Ishikawa (cell line): ENCODE results near the gene KRT13.

ENCODE experiments used
- CEBPB ChIP-seq: IDR thresholded peaks from 2 replicates; pipeline ENCODE4 v1.6.1; 2012
- CREB1 ChIP-seq: IDR thresholded peaks from 2 replicates; pipeline ENCODE4 v1.6.1; 2012; ENCODE audit warnings: low read depth
- EGR1 ChIP-seq: IDR thresholded peaks from 2 replicates; pipeline ENCODE4 v1.6.1; 2012
- EP300 ChIP-seq: IDR thresholded peaks from 2 replicates; pipeline ENCODE4 v1.6.1; 2012; ENCODE audit warnings: borderline replicate concordance
- FOXM1 ChIP-seq: IDR thresholded peaks from 2 replicates; pipeline ENCODE4 v1.6.1; 2012; ENCODE audit warnings: low read depth, borderline replicate concordance
- NFIC ChIP-seq: IDR thresholded peaks from 2 replicates; pipeline ENCODE4 v1.6.1; 2012
- RAD21 ChIP-seq: IDR thresholded peaks from 2 replicates; pipeline ENCODE4 v1.6.1; 2012; ENCODE audit warnings: low read depth
- TAF1 ChIP-seq: IDR thresholded peaks from 2 replicates; pipeline ENCODE4 v1.6.1; 2012; ENCODE audit warnings: low read depth, mild to moderate bottlenecking
- TCF12 ChIP-seq: IDR thresholded peaks from 2 replicates; pipeline ENCODE4 v1.6.1; 2012; ENCODE audit warnings: low read depth
- TEAD4 ChIP-seq: IDR thresholded peaks from 2 replicates; pipeline ENCODE4 v1.6.1; 2012
- YY1 ChIP-seq: IDR thresholded peaks from 2 replicates; pipeline ENCODE4 v1.6.1; 2012; ENCODE audit warnings: low read depth
- ZBTB7A ChIP-seq: IDR thresholded peaks from 2 replicates; pipeline ENCODE4 v1.6.1; 2012; ENCODE audit warnings: low read depth
- TF ChIP-seq, protein P1 (sequence below): IDR thresholded peaks from 2 replicates; pipeline ENCODE4 v1.6.1; 2012; ENCODE audit warnings: low read depth, mild to moderate bottlenecking
- TF ChIP-seq, protein P2 (sequence below): IDR thresholded peaks from 2 replicates; pipeline ENCODE4 v1.6.1; 2012
- TF ChIP-seq, protein P3 (sequence below): IDR thresholded peaks from 2 replicates; pipeline ENCODE4 v1.6.1; 2012

The KRT13 gene

DNA sequence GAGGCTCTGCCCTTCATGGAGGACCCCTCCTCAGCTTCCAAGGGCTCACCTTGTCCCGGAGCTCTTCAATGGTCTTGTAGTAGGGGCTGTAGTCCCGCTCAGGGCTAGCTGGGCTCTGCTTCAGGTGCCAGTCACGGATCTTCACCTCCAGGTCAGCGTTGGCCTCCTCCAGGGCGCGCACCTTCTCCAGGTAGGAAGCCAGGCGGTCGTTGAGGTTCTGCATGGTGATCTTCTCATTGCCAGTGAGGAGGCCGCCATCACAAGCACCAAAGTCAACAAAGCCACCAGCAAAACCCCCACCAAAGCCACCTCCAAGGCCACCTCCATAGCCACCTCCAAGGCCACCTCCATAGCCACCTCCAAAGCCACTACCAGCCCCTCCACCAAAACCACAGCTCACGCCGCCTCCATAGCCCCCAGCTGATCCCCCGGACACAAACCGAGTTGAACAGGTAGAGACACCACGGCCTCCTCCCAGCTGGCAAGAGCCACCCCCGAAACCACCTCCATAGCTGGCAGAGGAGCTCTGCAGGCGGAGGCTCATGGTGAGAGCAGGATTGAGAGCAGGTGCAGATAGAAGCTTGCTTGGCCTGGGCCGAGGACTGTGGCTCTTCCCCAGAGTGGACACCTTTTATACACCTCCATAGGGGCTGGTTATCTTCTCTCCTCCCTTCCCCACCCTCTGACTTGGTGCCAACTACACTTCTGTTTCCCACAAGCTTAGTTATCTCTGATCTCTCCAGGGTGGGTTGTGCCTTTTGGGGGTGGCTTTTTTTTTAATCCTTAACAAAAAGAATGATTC lies at the start of gene KRT13:
KRT13 (minus strand) TSS at position 606 of the 802 bp plus-strand sequence; CDS start at position 544, 62 bp downstream.
- TF ChIP-seq RAD21 (no peak), YY1 (no peak), ZBTB7A (no peak), NFIC (no peak), FOXM1 (no peak), EGR1 (no peak)
- TF ChIP-seq, protein P1, sequence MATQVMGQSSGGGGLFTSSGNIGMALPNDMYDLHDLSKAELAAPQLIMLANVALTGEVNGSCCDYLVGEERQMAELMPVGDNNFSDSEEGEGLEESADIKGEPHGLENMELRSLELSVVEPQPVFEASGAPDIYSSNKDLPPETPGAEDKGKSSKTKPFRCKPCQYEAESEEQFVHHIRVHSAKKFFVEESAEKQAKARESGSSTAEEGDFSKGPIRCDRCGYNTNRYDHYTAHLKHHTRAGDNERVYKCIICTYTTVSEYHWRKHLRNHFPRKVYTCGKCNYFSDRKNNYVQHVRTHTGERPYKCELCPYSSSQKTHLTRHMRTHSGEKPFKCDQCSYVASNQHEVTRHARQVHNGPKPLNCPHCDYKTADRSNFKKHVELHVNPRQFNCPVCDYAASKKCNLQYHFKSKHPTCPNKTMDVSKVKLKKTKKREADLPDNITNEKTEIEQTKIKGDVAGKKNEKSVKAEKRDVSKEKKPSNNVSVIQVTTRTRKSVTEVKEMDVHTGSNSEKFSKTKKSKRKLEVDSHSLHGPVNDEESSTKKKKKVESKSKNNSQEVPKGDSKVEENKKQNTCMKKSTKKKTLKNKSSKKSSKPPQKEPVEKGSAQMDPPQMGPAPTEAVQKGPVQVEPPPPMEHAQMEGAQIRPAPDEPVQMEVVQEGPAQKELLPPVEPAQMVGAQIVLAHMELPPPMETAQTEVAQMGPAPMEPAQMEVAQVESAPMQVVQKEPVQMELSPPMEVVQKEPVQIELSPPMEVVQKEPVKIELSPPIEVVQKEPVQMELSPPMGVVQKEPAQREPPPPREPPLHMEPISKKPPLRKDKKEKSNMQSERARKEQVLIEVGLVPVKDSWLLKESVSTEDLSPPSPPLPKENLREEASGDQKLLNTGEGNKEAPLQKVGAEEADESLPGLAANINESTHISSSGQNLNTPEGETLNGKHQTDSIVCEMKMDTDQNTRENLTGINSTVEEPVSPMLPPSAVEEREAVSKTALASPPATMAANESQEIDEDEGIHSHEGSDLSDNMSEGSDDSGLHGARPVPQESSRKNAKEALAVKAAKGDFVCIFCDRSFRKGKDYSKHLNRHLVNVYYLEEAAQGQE, result no peak
- TF ChIP-seq, protein P2, sequence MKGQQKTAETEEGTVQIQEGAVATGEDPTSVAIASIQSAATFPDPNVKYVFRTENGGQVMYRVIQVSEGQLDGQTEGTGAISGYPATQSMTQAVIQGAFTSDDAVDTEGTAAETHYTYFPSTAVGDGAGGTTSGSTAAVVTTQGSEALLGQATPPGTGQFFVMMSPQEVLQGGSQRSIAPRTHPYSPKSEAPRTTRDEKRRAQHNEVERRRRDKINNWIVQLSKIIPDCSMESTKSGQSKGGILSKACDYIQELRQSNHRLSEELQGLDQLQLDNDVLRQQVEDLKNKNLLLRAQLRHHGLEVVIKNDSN, result no peak

DNA sequence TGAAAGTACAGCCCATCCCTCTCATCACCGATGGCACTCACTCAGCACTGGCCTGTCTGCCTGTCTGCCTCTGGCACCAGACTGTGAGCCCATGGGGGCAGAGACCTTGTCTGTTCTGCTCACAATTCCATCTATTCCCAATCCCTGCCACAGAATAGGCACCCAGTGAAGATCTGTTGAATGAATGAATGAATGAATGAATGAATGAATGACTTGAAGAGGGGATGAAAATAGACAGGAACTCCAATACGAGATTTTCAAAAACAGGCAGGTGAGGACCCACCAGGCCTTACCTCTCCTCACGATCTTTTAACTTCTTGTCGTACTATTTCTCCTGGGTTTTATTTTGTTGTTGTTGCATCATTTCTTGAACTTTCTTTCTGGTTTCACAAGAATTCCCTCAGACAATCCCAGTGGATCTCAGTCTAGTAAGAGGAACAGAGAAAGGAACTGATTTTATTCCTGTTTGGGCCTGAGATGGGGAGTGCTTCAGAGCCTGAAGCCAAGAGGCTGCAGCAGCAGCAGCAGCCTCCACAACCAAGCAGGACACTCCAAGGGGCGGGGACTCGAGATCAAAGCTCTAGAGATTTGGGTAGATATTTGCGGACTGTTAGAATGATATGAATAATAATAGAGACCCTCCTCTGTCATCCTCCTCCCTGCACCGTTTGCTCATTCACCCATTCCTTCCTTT lies 48.7 kb upstream of the KRT13 start:
- no peak for TF ChIP-seq NFIC
- TF ChIP-seq ZBTB7A, result no peak
- no peak for TF ChIP-seq CREB1
- no peak for TF ChIP-seq EP300
- TF ChIP-seq, protein P3, sequence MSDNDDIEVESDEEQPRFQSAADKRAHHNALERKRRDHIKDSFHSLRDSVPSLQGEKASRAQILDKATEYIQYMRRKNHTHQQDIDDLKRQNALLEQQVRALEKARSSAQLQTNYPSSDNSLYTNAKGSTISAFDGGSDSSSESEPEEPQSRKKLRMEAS, result no peak
- TF ChIP-seq, protein P2, result no peak
- TF ChIP-seq EGR1, result no peak
- no peak for TF ChIP-seq YY1
- TF ChIP-seq RAD21, result no peak
- no peak for TF ChIP-seq FOXM1
- no peak for TF ChIP-seq TAF1
- no peak for TF ChIP-seq TEAD4
- no peak for TF ChIP-seq CEBPB
- TF ChIP-seq, protein P1, result no peak
- TF ChIP-seq TCF12, result no peak

DNA sequence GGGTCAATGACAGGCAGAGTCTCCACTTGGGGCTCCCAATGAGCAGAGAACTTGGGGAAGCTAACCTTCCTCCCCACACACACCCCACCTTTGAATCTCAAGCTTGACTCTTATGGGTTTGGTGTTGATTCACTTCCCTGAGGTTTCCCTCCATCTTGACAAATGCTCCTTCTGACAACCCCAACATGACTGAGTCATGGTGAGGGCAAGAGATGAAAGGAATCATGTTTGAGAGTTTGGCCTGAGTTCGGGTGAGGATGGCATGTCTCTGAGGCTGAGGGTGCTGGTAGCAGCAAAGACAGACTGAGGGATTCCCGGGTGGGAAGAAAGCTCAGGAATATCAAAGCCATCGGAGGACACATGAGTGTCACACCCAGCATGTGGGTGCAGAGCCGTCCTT lies 47.8 kb upstream of the KRT13 start:
- no peak for TF ChIP-seq FOXM1
- TF ChIP-seq TAF1, result no peak
- TF ChIP-seq, protein P2, result no peak
- TF ChIP-seq, protein P1, result no peak
- TF ChIP-seq TEAD4, result no peak
- TF ChIP-seq ZBTB7A, result no peak
- no peak for TF ChIP-seq EP300
- TF ChIP-seq NFIC, result no peak
- no peak for TF ChIP-seq CREB1
- no peak for TF ChIP-seq CEBPB
- no peak for TF ChIP-seq TCF12
- TF ChIP-seq EGR1, result no peak
- TF ChIP-seq RAD21, result no peak
- TF ChIP-seq, protein P3, result no peak
- no peak for TF ChIP-seq YY1
